HEK293 (cell line): Measurements from ENCODE around the gene HIRIP3.

Source experiments
- CTCF ChIA-PET: fragments of 350-600 bp; formaldehyde crosslinking; extraction: SDS; loops from one replicate; lab custom pipeline; 2021; ENCODE audit warnings: antibody characterized with exemption; lab: Yijun Ruan, JAX
- POLR2A ChIA-PET: fragments of 300-600 bp; formaldehyde crosslinking; extraction: SDS; loops from one replicate; lab custom pipeline; 2020; ENCODE audit warnings: antibody characterized with exemption, inconsistent platforms; lab: Yijun Ruan, JAX
- H3K27ac ChIP-seq: fragments of 200-500 bp; sonication (Bioruptor generic); 2 replicates; pipeline ENCODE4 v1.5.1; 2014; ENCODE audit warnings: low read depth, low read length, control low read depth, inconsistent platforms; ENCODE audit errors: extremely low read depth
- H3K36me3 ChIP-seq, 2 experiments: fragments of 200-500 bp in 1 of 2; sonication (Bioruptor generic) in 1 of 2; 1 replicate in 1 of 2; 2 replicates in 1 of 2; pipeline ENCODE4 v1.5.1; 2014 to 2017; ENCODE audit warnings: inconsistent platforms in 2 of 2, low read length in 2 of 2; ENCODE audit not compliant: control insufficient read depth in 2 of 2, insufficient read depth in 1 of 2
- H3K4me1 ChIP-seq: fragments of 200-500 bp; sonication (Bioruptor generic); 2 replicates; pipeline ENCODE4 v1.5.1; 2014; ENCODE audit warnings: mild to moderate bottlenecking, low read length, inconsistent platforms; ENCODE audit not compliant: control insufficient read depth, insufficient read depth
- H3K4me3 ChIP-seq: 2 replicates; pipeline ENCODE4 v1.5.1; 2011; ENCODE audit warnings: low read depth, mild to moderate bottlenecking, control low read depth, low read length, moderate library complexity
- H3K9me3 ChIP-seq: fragments of 200-500 bp; sonication (Bioruptor generic); 2 replicates; pipeline ENCODE4 v1.5.1; 2014; ENCODE audit warnings: low read depth, low read length, inconsistent platforms; ENCODE audit not compliant: control insufficient read depth, insufficient read depth
- EGR2 ChIP-seq: fragments of 450-650 bp; formaldehyde crosslinking; IDR thresholded peaks from 2 replicates; pipeline ENCODE4 v1.5.1; 2016; ENCODE audit warnings: low read depth, missing biosample characterization, missing genetic modification characterization
- GLIS1 ChIP-seq: fragments of 450-650 bp; formaldehyde crosslinking; IDR thresholded peaks from 2 replicates; pipeline ENCODE4 v1.5.1; 2016; ENCODE audit warnings: missing biosample characterization, missing genetic modification characterization
- GLIS2 ChIP-seq: fragments of 450-650 bp; formaldehyde crosslinking; IDR thresholded peaks from 2 replicates; pipeline ENCODE4 v1.5.1; 2016; ENCODE audit warnings: missing biosample characterization, missing genetic modification characterization
- HOXC10 ChIP-seq: sonication (generic); formaldehyde crosslinking; IDR thresholded peaks from 2 replicates; pipeline ENCODE4 v1.8.1; 2023; ENCODE audit warnings: mild to moderate bottlenecking, missing genetic modification reagents
- OVOL3 ChIP-seq: fragments of 450-650 bp; formaldehyde crosslinking; IDR thresholded peaks from 2 replicates; pipeline ENCODE4 v1.5.1; 2016; ENCODE audit warnings: missing biosample characterization, missing genetic modification characterization
- PRDM10 ChIP-seq: fragments of 450-650 bp; formaldehyde crosslinking; IDR thresholded peaks from 2 replicates; pipeline ENCODE4 v1.5.1; 2016; ENCODE audit warnings: missing biosample characterization, missing genetic modification characterization
- REPIN1 ChIP-seq: fragments of 450-650 bp; formaldehyde crosslinking; IDR thresholded peaks from 2 replicates; pipeline ENCODE4 v1.5.1; 2017; ENCODE audit warnings: missing biosample characterization, missing genetic modification characterization, low read depth
- ZBTB20 ChIP-seq: fragments of 450-650 bp; formaldehyde crosslinking; IDR thresholded peaks from 2 replicates; pipeline ENCODE4 v1.5.1; 2016; ENCODE audit warnings: missing biosample characterization, missing genetic modification characterization
- ZBTB7A ChIP-seq: fragments of 450-650 bp; formaldehyde crosslinking; IDR thresholded peaks from 2 replicates; pipeline ENCODE4 v1.5.1; 2016; ENCODE audit warnings: low read depth, missing biosample characterization, missing genetic modification characterization
- ZFHX2 ChIP-seq: fragments of 450-650 bp; formaldehyde crosslinking; conservative IDR thresholded peaks from 2 replicates; pipeline ENCODE4 v1.5.1; 2016; ENCODE audit warnings: missing biosample characterization, missing genetic modification characterization
- ZFP69B ChIP-seq: fragments of 450-650 bp; formaldehyde crosslinking; IDR thresholded peaks from 2 replicates; pipeline ENCODE4 v1.5.1; 2016; ENCODE audit warnings: missing biosample characterization, missing genetic modification characterization
- ZIC2 ChIP-seq: fragments of 450-650 bp; formaldehyde crosslinking; IDR thresholded peaks from 2 replicates; pipeline ENCODE4 v1.5.1; 2016; ENCODE audit warnings: missing biosample characterization, missing genetic modification characterization
- ZNF184 ChIP-seq: fragments of 450-650 bp; IDR thresholded peaks from 2 replicates; pipeline ENCODE4 v1.5.1; 2018; ENCODE audit warnings: missing biosample characterization, mild to moderate bottlenecking, missing genetic modification characterization
- ZNF2 ChIP-seq: fragments of 450-650 bp; formaldehyde crosslinking; IDR thresholded peaks from 2 replicates; pipeline ENCODE4 v1.5.1; 2016; ENCODE audit warnings: missing biosample characterization, missing genetic modification characterization
- ZNF274 ChIP-seq, 2 experiments: fragments of 200-500 bp in 1 of 2; fragments of 450-650 bp in 1 of 2; sonication (Bioruptor generic) in 1 of 2; formaldehyde crosslinking in 1 of 2; IDR thresholded peaks; 2 replicates each; pipeline versions ENCODE4 v1.5.1 to v1.6.1; 2014 to 2016; ENCODE audit warnings: borderline replicate concordance in 1 of 2, inconsistent platforms in 1 of 2, low read length in 1 of 2, missing biosample characterization in 1 of 2, missing genetic modification characterization in 1 of 2
- ZNF280C ChIP-seq: fragments of 450-650 bp; formaldehyde crosslinking; IDR thresholded peaks from 2 replicates; pipeline ENCODE4 v1.5.1; 2016; ENCODE audit warnings: missing biosample characterization, missing genetic modification characterization
- ZNF341 ChIP-seq: fragments of 450-650 bp; formaldehyde crosslinking; IDR thresholded peaks from 2 replicates; pipeline ENCODE4; 2016; ENCODE audit warnings: low read depth, missing biosample characterization, missing genetic modification characterization
- ZNF473 ChIP-seq: fragments of 450-650 bp; formaldehyde crosslinking; IDR thresholded peaks from 2 replicates; pipeline ENCODE4 v1.5.1; 2017; ENCODE audit warnings: missing biosample characterization, missing genetic modification characterization
- ZNF658 ChIP-seq: fragments of 450-650 bp; formaldehyde crosslinking; IDR thresholded peaks from 2 replicates; pipeline ENCODE4; 2016; ENCODE audit warnings: missing biosample characterization, missing genetic modification characterization

HIRIP3 gene

GRCh38 chr16:30009990-30010843 is 14.8 kb upstream of the HIRIP3 start (continued):
- peak; percentile 50; the same call in 1 of the 2 replicates for TF ChIP-seq ZNF341 (tag by site-specific recombination)
- TF ChIP-seq PRDM10, result peak; percentile 41; the same call in 1 of the 2 replicates
- TF ChIP-seq REPIN1 (tag by site-specific recombination), result no peak
- TF ChIP-seq ZFHX2, result peak; percentile 67
- TF ChIP-seq ZNF473 (tag by site-specific recombination), result no peak
- TF ChIP-seq ZNF274 (IDR thresholded peaks at IDR 0.05; ENCODE audit: low read length), result no peak
- TF ChIP-seq ZNF274 (tag by site-specific recombination; IDR thresholded peaks at IDR 0.05; ENCODE audit: borderline replicate concordance), result no peak
- peak; percentile 86 for TF ChIP-seq GLIS2 (tag by site-specific recombination)
- TF ChIP-seq EGR2 (tag by site-specific recombination), result 0 out of 2 replicates have a peak, but pooled peaks have one; percentile 11
- TF ChIP-seq ZNF658 (tag by site-specific recombination), result no peak
- no peak for TF ChIP-seq HOXC10 (CRISPR knock-in tag)
- no peak for TF ChIP-seq OVOL3 (tag by site-specific recombination)
- no peak for TF ChIP-seq ZNF184 (tag by site-specific recombination)
- 0 out of 2 replicates have a peak, but pooled peaks have one; percentile 22 for TF ChIP-seq ZBTB7A (tag by site-specific recombination)
- TF ChIP-seq ZFP69B, result peak; percentile 80
- TF ChIP-seq ZBTB20, result peak; percentile 81
- TF ChIP-seq GLIS1 (tag by site-specific recombination), result peak; percentile 43
- TF ChIP-seq ZIC2 (tag by site-specific recombination), result peak; percentile 45; the same call in 1 of the 2 replicates
- no peak for TF ChIP-seq ZNF280C (tag by site-specific recombination)

GRCh38 chr16:30009085-30009862 is 13.9 kb upstream of the HIRIP3 start:
- H3K36me3 ChIP-seq, result peaks cover 0 to 22% of the 10 kb centered on the region in 2 experiments; a peak in 1 of 3 replicates
- CTCF ChIA-PET, result interaction anchor here (1.4 kb wide), 1 partner anchor 23 kb away, joined by 6 read pairs; no protein-coding TSS in a partner anchor
- no peak overlapping the region for H3K27ac ChIP-seq
- POLR2A ChIA-PET, result interaction anchor here (0.6 to 1.5 kb wide), 4 partner anchors 14 to 177 kb away, joined by 3 to 5 read pairs (median 3); partner anchors contain the start of genes HIRIP3 and KCTD13
- no peak overlapping the region for H3K4me3 ChIP-seq
- H3K4me1 ChIP-seq, result no peaks in the 10 kb centered on the region
- H3K9me3 ChIP-seq, result no peaks in the 10 kb centered on the region
- TF ChIP-seq ZNF2 (no peak), EGR2 (tag by site-specific recombination) (peak; percentile 51; the same call in 1 of the 2 replicates)
